GM21381 (cell line): ENCODE results near the gene MSI2.

Experiments
- ATAC-seq: cut with Tn5 transposase; IDR thresholded peaks from one replicate; pipeline ENCODE4 v1.9.1; 2021; ENCODE audit warnings: mild to moderate bottlenecking, moderate library complexity; ENCODE audit not compliant: unreplicated experiment

Gene MSI2

GRCh38 chr17:57313097-57313835 is 56.9 kb downstream of the MSI2 start:
- ATAC-seq, result no peak

DNA sequence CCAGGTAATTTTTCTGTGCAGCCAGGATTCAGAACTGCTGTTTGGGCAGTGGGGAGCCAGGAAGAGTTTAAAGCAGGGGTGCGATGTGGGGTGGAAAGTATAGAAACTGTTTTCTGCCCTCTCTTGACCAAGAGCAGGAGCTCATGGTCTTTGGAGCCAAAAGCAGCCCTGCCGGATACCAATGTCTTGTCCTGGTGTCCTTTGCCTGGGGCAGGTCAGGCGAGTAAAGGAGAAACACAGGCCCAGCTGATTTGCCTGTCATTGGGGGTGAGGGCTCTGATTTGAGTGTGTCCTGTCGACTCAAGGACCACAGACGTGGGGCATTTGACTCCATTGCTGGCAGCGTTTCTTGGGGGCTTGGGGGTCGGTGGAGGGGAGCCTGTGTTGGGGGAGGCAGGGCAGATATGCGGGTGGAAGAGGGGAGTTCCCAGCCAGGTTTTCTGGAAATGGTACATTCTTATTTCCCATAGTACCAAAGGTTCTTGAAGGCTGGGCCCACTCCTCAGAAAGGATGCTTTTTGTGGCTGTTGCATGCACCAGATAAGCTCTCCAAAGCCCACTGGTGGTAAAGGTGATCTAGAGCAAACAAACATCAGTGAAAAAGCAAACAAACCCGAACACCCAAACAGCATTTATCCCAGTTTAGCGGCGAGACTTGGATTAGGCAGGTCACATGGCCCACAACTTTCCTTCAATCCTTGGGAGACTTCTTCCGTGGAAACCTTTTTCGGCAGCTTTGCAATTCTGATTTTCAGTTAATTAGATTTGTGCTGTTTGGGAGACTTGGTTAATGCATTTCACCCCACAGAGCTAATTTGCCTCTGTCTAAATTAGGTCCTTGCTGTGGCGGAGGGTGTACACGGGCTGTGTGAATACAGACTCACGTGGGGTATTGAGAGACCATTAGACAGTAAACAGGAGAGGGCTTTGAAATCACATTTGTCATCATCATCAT is 59.0 kb downstream of the MSI2 start:
- ATAC-seq, result no peak

DNA sequence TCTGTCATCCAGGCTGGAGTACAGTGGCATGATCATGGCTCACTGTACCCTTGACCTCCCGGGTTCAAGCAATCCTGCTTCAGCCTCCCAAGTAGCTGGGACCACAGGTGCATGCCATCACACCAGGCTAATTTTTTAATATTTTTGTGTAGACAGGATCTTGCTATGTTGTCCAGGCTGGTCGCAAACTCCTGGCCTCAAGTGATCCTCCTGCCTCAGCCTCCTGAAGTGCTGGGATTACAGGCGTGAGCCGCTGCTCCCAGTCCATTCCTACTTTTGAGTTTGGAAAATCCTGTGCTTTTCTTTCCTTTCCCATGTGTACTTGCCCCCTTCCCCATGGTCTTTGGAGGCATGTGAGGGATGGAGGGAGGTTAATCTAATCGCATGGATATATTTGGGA is 60.0 kb downstream of the MSI2 start:
- ATAC-seq, result no peak

DNA sequence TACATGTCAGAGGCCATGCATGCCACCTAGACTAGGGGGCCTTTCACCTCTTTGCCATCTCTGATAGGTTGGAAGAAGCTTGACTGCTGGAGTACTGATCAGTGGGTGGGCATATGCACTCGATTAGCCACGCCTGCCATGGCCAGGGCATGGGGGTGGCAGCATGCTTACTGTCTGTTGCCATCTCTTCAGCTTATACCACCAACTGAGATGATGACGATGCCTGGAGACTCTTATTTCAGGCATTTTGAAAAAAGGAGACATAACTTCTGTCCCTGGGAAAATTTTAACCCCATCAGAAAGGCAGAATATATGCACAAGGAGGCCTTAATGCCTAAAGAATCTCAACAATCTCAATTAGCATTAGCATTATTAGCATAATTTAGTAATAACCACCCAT is 60.8 kb downstream of the MSI2 start:
- no peak for ATAC-seq

GRCh38 chr17:57318913-57319312 is 62.6 kb downstream of the MSI2 start:
- no peak for ATAC-seq

DNA sequence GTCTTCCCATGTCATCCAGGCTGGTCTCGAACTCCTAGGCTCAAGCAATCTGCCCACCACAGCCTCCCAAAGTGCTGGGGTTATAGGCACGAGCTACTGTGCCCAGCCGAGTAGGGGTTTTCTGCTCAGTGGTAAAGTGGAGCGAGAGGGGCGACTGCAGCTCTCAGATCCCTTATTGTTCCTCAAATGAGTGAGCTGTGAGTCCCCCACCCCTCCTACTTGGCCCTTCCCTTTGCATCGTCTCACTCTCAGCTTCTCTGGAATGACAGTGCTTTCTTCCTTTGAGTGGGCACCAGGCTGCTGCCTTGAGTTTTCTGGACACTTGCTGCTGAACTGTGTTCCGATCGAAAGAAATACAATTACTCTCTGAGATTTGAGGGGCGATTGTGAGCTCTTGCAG is 63.5 kb downstream of the MSI2 start:
- ATAC-seq, result no peak

DNA sequence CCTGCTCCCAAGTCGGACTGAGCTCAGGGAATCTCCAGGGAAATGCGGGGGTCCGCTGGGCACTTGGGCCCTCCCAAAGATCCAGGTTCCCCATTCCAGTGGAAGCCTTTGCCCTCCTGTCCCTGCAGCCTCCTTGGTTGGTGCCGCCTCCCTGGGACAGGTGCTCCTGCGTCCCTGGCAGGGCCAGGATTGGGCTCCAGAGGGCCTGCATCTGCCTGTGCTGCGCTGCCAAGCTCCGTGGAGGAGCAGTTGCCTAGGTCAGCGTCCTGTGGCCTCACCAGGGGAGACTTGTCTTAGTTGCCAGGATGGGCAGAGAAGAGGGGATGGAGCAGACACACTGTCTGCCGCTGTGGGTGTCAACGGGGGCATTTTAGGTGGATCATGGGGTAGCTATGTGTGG is 67.1 kb downstream of the MSI2 start:
- no peak for ATAC-seq

DNA sequence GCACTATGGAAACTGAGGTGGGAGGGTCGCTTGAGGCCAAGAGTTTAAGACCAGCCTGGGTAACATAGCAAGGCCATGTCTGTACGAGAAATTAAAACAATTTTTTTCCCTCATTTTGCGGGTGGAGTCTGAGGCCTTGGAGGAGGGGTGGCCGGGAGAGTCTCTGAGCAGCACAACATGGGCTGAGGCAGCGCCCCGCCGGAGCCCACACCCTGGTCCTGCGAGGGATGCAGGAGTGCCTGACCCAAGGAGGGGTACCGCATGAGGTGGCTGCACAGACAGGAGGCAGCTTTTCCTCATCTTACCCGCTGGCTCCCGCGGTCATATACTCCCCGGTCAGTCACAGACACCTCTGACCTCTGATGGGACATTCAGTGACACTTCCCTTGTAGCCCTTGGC is 67.7 kb downstream of the MSI2 start:
- ATAC-seq, result no peak

DNA sequence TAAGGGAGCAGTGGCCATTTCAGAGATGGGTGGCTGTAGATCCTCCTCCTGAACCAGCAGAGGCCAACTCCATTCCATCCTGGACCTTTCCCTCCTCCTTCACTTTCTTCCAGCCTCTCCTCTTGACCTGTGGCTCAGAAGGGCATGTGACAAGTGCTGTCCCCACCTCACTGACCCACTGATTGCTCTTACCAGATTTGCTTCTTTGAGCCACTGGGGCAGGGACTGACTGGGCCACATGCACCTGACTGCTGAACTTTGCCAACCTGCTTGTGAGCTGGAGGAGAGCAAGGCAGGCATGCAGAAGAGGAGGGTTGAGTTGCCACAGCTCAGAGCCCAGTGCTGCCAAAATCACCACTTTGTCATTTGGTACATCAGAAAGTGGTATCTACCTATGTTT is 68.3 kb downstream of the MSI2 start:
- ATAC-seq, result no peak

- ATAC-seq, result no peak
These were observed 70.0 kb downstream of the MSI2 start for GRCh38 chr17:57326336-57326735.

DNA sequence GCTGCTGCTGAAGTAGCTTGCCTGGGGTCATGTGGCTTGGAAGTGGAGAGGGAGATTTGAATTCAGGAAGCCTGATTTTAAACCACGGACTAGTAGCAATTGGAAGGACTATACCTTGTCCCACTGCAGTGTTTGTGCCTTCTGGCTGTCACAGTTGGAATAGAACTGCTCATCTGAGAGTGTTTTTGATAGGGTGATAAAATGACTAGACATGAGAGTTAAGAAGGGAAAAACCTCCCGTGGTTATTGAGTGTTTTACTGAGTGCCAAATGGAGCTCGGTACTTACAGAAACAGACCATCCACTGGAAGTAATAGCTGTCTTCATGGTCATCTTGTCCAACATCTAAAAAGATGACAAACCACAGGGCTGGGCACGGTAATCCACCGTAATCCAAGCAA is 70.4 kb downstream of the MSI2 start:
- ATAC-seq, result no peak

DNA sequence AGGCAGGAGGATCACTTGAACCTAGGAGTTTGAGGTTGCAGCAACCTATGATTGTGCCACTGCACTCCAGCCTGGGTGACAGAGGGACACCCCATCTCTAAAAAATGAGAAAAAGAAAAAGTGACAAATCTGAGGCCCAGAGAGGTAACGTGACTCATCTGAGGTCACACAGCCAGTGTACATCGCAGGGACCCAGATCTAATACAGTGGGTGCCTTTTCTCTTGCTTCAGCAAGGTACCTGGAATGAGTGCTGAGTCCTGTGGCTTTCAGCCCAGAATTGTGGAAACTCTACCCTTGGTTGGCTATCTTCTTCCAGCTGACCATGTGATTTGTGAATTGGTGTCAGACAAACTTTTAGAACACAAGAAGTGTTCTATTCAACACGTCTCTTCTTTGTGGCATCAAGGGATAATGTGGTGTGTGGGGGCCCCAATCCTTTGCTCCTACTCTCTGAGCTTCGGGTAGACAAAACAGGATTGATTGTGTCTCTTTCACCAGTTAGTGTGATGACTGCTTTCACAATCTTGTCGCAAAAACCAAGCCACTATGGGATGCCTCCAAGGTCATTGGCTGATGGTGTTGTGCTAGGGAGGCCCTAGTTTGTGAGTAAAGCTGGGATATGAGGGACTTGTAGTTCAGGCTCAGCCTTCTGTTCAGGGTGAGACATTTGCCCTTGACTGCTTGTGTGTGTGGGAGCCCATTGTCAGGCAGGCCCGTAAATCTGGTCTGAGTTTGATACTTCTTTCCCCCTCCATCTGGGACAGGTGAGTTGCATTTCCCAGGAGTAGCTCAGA is 71.0 kb downstream of the MSI2 start:
- no peak for ATAC-seq

- ATAC-seq, result no peak
These were observed 72.0 kb downstream of the MSI2 start for GRCh38 chr17:57328109-57328882.

GRCh38 chr17:57329380-57330214 is 73.3 kb downstream of the MSI2 start:
- ATAC-seq, result no peak

- no peak for ATAC-seq
These were observed 74.3 kb downstream of the MSI2 start for GRCh38 chr17:57330587-57330986.

DNA sequence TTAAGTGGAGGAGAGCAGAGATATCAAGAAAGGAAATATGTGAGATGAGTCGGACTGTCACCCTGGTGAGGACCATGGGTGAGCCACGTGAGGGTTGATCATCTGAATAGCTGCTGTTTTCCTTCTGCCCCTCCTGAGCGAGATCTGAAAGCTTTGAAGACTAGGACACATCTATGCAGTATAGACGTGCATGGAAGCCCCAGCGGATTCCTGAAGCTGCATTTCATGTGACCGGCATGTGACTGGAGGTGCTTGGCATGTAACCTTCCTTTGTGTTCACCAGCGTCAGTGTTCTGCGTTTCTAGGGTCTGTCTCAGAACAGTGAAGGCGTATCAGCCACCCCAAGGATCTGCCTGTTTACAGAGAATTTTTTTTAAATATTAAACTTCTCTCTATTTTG is 75.1 kb downstream of the MSI2 start:
- ATAC-seq, result no peak

GRCh38 chr17:57332501-57332900 is 76.2 kb downstream of the MSI2 start:
- no peak for ATAC-seq

DNA sequence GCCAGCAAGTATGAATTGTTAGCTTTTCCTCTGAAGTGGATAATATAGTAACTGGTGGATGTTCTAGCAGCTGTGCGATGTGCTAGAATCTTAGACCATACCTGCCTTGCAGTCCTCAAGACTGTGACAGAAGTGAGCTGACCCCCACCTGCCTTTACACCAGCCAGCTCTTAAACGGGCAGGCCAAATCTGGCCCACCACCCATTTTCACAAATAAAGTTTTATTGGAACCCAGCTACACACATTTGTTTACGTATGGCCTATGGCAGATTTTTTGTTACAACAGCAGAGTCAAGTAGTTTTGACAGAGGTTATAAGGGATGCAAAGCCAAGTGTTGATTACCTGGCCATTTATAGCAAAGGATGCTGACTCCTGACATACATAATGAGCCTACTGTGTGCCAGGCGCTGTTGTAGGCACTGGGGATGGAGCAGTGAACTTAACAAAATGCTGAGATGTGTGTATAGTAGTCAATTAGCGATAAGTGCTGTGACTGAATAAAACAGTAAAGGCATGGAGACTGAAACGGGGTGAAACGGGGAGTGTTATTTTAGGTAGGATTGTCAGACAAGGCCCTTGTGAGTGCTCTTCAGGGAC is 79.0 kb downstream of the MSI2 start:
- ATAC-seq, result no peak

GRCh38 chr17:57337390-57337789 is 81.1 kb downstream of the MSI2 start:
- ATAC-seq, result no peak
